Measurements from ENCODE around the gene PRR5L.
"Not testable (repeated sequence)": the region's sequence is repeated elsewhere in the genome, so short reads cannot be mapped to it uniquely, and the experiment has no call there.

The PRR5L gene

GRCh38 chr11:36300650-36301049 is 4.6 kb downstream of the PRR5L start:
- Mint-ChIP-seq H3K4me1 (no peaks in the 10 kb centered on the region), H3K4me3 (no peak overlapping the region), H3K27me3 (peaks cover 11% of the 10 kb centered on the region), H3K9me3 (no peaks in the 10 kb centered on the region), H3K36me3 (no peaks in the 10 kb centered on the region), H3K27ac (no peak overlapping the region)
- ATAC-seq (ENCODE audit: low read depth) (no peak), DNase-seq (ENCODE audit: low spot score in 2 of 2) (no peak)

- H3K4me1 Mint-ChIP-seq: no peaks in the 10 kb centered on the region
- H3K36me3 Mint-ChIP-seq: no peaks in the 10 kb centered on the region
- no peak overlapping the region for H3K27ac Mint-ChIP-seq
- DNase-seq (ENCODE audit: low spot score in 2 of 2) (no peak), ATAC-seq (ENCODE audit: low read depth) (no peak)
- peaks cover 1% of the 10 kb centered on the region for H3K9me3 Mint-ChIP-seq
- peaks cover 12% of the 10 kb centered on the region for H3K27me3 Mint-ChIP-seq
- no peak overlapping the region for H3K4me3 Mint-ChIP-seq
Measured at GRCh38 chr11:36304351-36304750, 8.3 kb downstream of the PRR5L start.

GRCh38 chr11:36305047-36305446 is 9.0 kb downstream of the PRR5L start:
- H3K9me3 Mint-ChIP-seq: peaks cover 1% of the 10 kb centered on the region
- no peaks in the 10 kb centered on the region for H3K4me1 Mint-ChIP-seq
- no peak overlapping the region for H3K4me3 Mint-ChIP-seq
- no peak for DNase-seq (ENCODE audit: low spot score in 2 of 2)
- no peak overlapping the region for H3K27ac Mint-ChIP-seq
- H3K27me3 Mint-ChIP-seq: peaks cover 18% of the 10 kb centered on the region
- H3K36me3 Mint-ChIP-seq: no peaks in the 10 kb centered on the region
- ATAC-seq (ENCODE audit: low read depth): no peak

GRCh38 chr11:36306888-36307287 is 10.8 kb downstream of the PRR5L start:
- Mint-ChIP-seq H3K4me3 (no peak overlapping the region), H3K27ac (no peak overlapping the region), H3K36me3 (no peaks in the 10 kb centered on the region), H3K27me3 (peaks cover 14% of the 10 kb centered on the region), H3K9me3 (peaks cover 1% of the 10 kb centered on the region), H3K4me1 (no peaks in the 10 kb centered on the region)
- DNase-seq (ENCODE audit: low spot score in 2 of 2) (no peak), ATAC-seq (ENCODE audit: low read depth) (peak; percentile 37)

- Mint-ChIP-seq H3K9me3 (peaks cover 1% of the 10 kb centered on the region), H3K4me1 (no peaks in the 10 kb centered on the region), H3K27ac (no peak overlapping the region), H3K36me3 (no peaks in the 10 kb centered on the region), H3K4me3 (no peak overlapping the region), H3K27me3 (peaks cover 13% of the 10 kb centered on the region)
- ATAC-seq (ENCODE audit: low read depth) (no peak), DNase-seq (ENCODE audit: low spot score in 2 of 2) (no peak)
Measured at GRCh38 chr11:36308577-36308976, 12.5 kb downstream of the PRR5L start.

GRCh38 chr11:36309779-36310178 is 13.7 kb downstream of the PRR5L start:
- Mint-ChIP-seq H3K27ac (no peak overlapping the region), H3K9me3 (peaks cover 1% of the 10 kb centered on the region), H3K36me3 (no peaks in the 10 kb centered on the region), H3K4me3 (no peak overlapping the region), H3K27me3 (peaks cover 13% of the 10 kb centered on the region), H3K4me1 (no peaks in the 10 kb centered on the region)
- ATAC-seq (ENCODE audit: low read depth) (no peak), DNase-seq (ENCODE audit: low spot score in 2 of 2) (no peak)

GRCh38 chr11:36311926-36312595 is 16.0 kb downstream of the PRR5L start:
- H3K36me3 Mint-ChIP-seq: no peaks in the 10 kb centered on the region
- ATAC-seq (ENCODE audit: low read depth): no peak

GRCh38 chr11:36312611-36313472 is 16.8 kb downstream of the PRR5L start:
- H3K27me3 Mint-ChIP-seq: peaks cover 15% of the 10 kb centered on the region
- H3K4me3 Mint-ChIP-seq: no peak overlapping the region
- no peaks in the 10 kb centered on the region for H3K9me3 Mint-ChIP-seq
- ATAC-seq (ENCODE audit: low read depth) (no peak), DNase-seq (ENCODE audit: low spot score in 2 of 2) (no peak)
- no peaks in the 10 kb centered on the region for H3K4me1 Mint-ChIP-seq
- no peak overlapping the region for H3K27ac Mint-ChIP-seq
- no peaks in the 10 kb centered on the region for H3K36me3 Mint-ChIP-seq

More at GRCh38 chr11:36311926-36312595, 16.0 kb downstream of the PRR5L start:
- no peak overlapping the region for H3K4me3 Mint-ChIP-seq
- peaks cover 15% of the 10 kb centered on the region for H3K27me3 Mint-ChIP-seq
- no peak overlapping the region for H3K27ac Mint-ChIP-seq
- H3K9me3 Mint-ChIP-seq: no peaks in the 10 kb centered on the region
- no peak for DNase-seq (ENCODE audit: low spot score in 2 of 2)
- no peaks in the 10 kb centered on the region for H3K4me1 Mint-ChIP-seq

GRCh38 chr11:36313750-36314433 is 17.8 kb downstream of the PRR5L start:
- peaks cover 17% of the 10 kb centered on the region for H3K27me3 Mint-ChIP-seq
- ATAC-seq (ENCODE audit: low read depth): no peak
- DNase-seq (ENCODE audit: low spot score in 2 of 2): no peak
- H3K9me3 Mint-ChIP-seq: no peaks in the 10 kb centered on the region
- H3K4me1 Mint-ChIP-seq: no peaks in the 10 kb centered on the region
- H3K4me3 Mint-ChIP-seq: no peak overlapping the region
- no peak overlapping the region for H3K27ac Mint-ChIP-seq
- H3K36me3 Mint-ChIP-seq: no peaks in the 10 kb centered on the region

- ATAC-seq (ENCODE audit: low read depth) (no peak), DNase-seq (ENCODE audit: low spot score in 2 of 2) (no peak)
- Mint-ChIP-seq H3K4me1 (no peaks in the 10 kb centered on the region), H3K27me3 (peaks cover 15% of the 10 kb centered on the region), H3K9me3 (no peaks in the 10 kb centered on the region), H3K4me3 (no peak overlapping the region), H3K36me3 (no peaks in the 10 kb centered on the region), H3K27ac (no peak overlapping the region)
Measured at GRCh38 chr11:36314434-36314767, 18.3 kb downstream of the PRR5L start.

- no peak for ATAC-seq (ENCODE audit: low read depth)
- no peak overlapping the region for H3K27ac Mint-ChIP-seq
- peaks cover 9% of the 10 kb centered on the region for H3K27me3 Mint-ChIP-seq
- no peak overlapping the region for H3K4me3 Mint-ChIP-seq
- H3K9me3 Mint-ChIP-seq: no peaks in the 10 kb centered on the region
- DNase-seq (ENCODE audit: low spot score in 2 of 2): no peak
- H3K36me3 Mint-ChIP-seq: no peaks in the 10 kb centered on the region
- H3K4me1 Mint-ChIP-seq: no peaks in the 10 kb centered on the region
Measured at GRCh38 chr11:36316049-36316448, 20.0 kb downstream of the PRR5L start.

- no peak overlapping the region for H3K27ac Mint-ChIP-seq
- no peaks in the 10 kb centered on the region for H3K9me3 Mint-ChIP-seq
- no peaks in the 10 kb centered on the region for H3K4me1 Mint-ChIP-seq
- no peak for ATAC-seq (ENCODE audit: low read depth)
- no peak for DNase-seq (ENCODE audit: low spot score in 2 of 2)
- H3K4me3 Mint-ChIP-seq: no peak overlapping the region
- peaks cover 6% of the 10 kb centered on the region for H3K27me3 Mint-ChIP-seq
- no peaks in the 10 kb centered on the region for H3K36me3 Mint-ChIP-seq
Measured at GRCh38 chr11:36317992-36318391, 21.9 kb downstream of the PRR5L start.

- not testable (repeated sequence) for ATAC-seq (ENCODE audit: low read depth); H3K4me3 Mint-ChIP-seq; H3K9me3 Mint-ChIP-seq; H3K27ac Mint-ChIP-seq; H3K36me3 Mint-ChIP-seq; H3K4me1 Mint-ChIP-seq; DNase-seq (ENCODE audit: low spot score in 2 of 2); H3K27me3 Mint-ChIP-seq
Measured at GRCh38 chr11:36324956-36325355, 28.9 kb downstream of the PRR5L start.

- not testable (repeated sequence) for DNase-seq (ENCODE audit: low spot score in 2 of 2); ATAC-seq (ENCODE audit: low read depth); H3K4me1 Mint-ChIP-seq; H3K27me3 Mint-ChIP-seq; H3K36me3 Mint-ChIP-seq; H3K4me3 Mint-ChIP-seq; H3K27ac Mint-ChIP-seq; H3K9me3 Mint-ChIP-seq
Measured at GRCh38 chr11:36325403-36325802, 29.3 kb downstream of the PRR5L start.
